ENCODE data around the gene RPS3A. TPM values are rescaled to one million over a fixed set of nuclear protein-coding genes. Genes with fewer than 3 reads are reported as not detected.
"Not testable (repeated sequence)": the region's sequence is repeated elsewhere in the genome, so short reads cannot be mapped to it uniquely, and the experiment has no call there.

The RPS3A gene
- total RNA-seq, 3 donors from 2014 or later (not counting 1 experiment from before 2014, with no cell fraction given), result 1,074 to 1,354 (median 1,315) TPM

- no peaks in the 10 kb centered on the region for H3K36me3 Mint-ChIP-seq
- H3K27me3 ChIP-seq (ENCODE audit: control insufficient read depth, insufficient read depth, low read length), result peaks cover 2% of the 10 kb centered on the region
- TF ChIP-seq CTCF (IDR thresholded peaks at IDR 0.05), result no peak
- intact Hi-C loops (cut with micrococcal nuclease), result no loop called here
- no peaks in the 10 kb centered on the region for H3K9me3 Mint-ChIP-seq
- H3K27ac Mint-ChIP-seq, result no peak overlapping the region
- no peak overlapping the region for H3K4me3 Mint-ChIP-seq
- peaks cover 6 to 9% of the 10 kb centered on the region in 2 donors for H3K27me3 Mint-ChIP-seq (ENCODE audit: low read depth in 2 of 2)
- H3K4me3 ChIP-seq (ENCODE audit: low read length), result no peak overlapping the region
- no peaks in the 10 kb centered on the region for H3K4me1 ChIP-seq (ENCODE audit: control insufficient read depth, insufficient read depth, low read length)
- no peaks in the 10 kb centered on the region for H3K9me3 ChIP-seq (ENCODE audit: control insufficient read depth, insufficient read depth, low read length)
- no peaks in the 10 kb centered on the region for H3K4me1 Mint-ChIP-seq
- DNase-seq (no peak), ATAC-seq (no peak)
- no peaks in the 10 kb centered on the region for H3K36me3 ChIP-seq (ENCODE audit: control insufficient read depth, insufficient read depth, low read length)
- WGBS (ENCODE audit: insufficient coverage), result 83% methylated on average over 5 of the region's 5 CpGs
- H3K27ac ChIP-seq (ENCODE audit: low read length), result no peak overlapping the region
Measured at GRCh38 chr4:151133311-151133710, 33.9 kb downstream of the RPS3A start.

GRCh38 chr4:151136048-151136447, 36.6 kb downstream of the RPS3A start:
- ATAC-seq; H3K27me3 ChIP-seq (ENCODE audit: control insufficient read depth, insufficient read depth, low read length); H3K9me3 Mint-ChIP-seq; H3K27me3 Mint-ChIP-seq (ENCODE audit: low read depth in 2 of 2); intact Hi-C loops (cut with micrococcal nuclease); H3K4me3 ChIP-seq (ENCODE audit: low read length); H3K9me3 ChIP-seq (ENCODE audit: control insufficient read depth, insufficient read depth, low read length); H3K36me3 Mint-ChIP-seq; H3K4me1 ChIP-seq (ENCODE audit: control insufficient read depth, insufficient read depth, low read length); H3K27ac Mint-ChIP-seq; DNase-seq; H3K4me1 Mint-ChIP-seq; H3K36me3 ChIP-seq (ENCODE audit: control insufficient read depth, insufficient read depth, low read length); H3K4me3 Mint-ChIP-seq; H3K27ac ChIP-seq (ENCODE audit: low read length): not testable (repeated sequence)
- 90% methylated on average over 3 of the region's 3 CpGs for WGBS (ENCODE audit: insufficient coverage)

- no peak overlapping the region for H3K4me3 Mint-ChIP-seq
- WGBS (ENCODE audit: insufficient coverage), result no CpG with 5 or more reads among the region's 1 CpG
- no peak for TF ChIP-seq CTCF (IDR thresholded peaks at IDR 0.05)
Measured at GRCh38 chr4:151139814-151140213, 40.4 kb downstream of the RPS3A start.

GRCh38 chr4:151142758-151143157, 43.3 kb downstream of the RPS3A start:
- no peaks in the 10 kb centered on the region for H3K9me3 ChIP-seq (ENCODE audit: control insufficient read depth, insufficient read depth, low read length)
- no peak overlapping the region for H3K4me3 ChIP-seq (ENCODE audit: low read length)
- no peaks in the 10 kb centered on the region for H3K36me3 ChIP-seq (ENCODE audit: control insufficient read depth, insufficient read depth, low read length)
- Mint-ChIP-seq H3K27me3 (ENCODE audit: low read depth in 2 of 2) (no peaks in the 10 kb centered on the region), H3K36me3 (no peaks in the 10 kb centered on the region), H3K27ac (no peak overlapping the region), H3K4me1 (no peaks in the 10 kb centered on the region), H3K4me3 (no peak overlapping the region), H3K9me3 (no peaks in the 10 kb centered on the region)
- no peak for TF ChIP-seq CTCF (IDR thresholded peaks at IDR 0.05)
- no peaks in the 10 kb centered on the region for H3K4me1 ChIP-seq (ENCODE audit: control insufficient read depth, insufficient read depth, low read length)
- ATAC-seq (no peak), DNase-seq (no peak)
- WGBS (ENCODE audit: insufficient coverage), result 100% methylated on average over 1 of the region's 1 CpG
- H3K27me3 ChIP-seq (ENCODE audit: control insufficient read depth, insufficient read depth, low read length), result no peaks in the 10 kb centered on the region
- intact Hi-C loops (cut with micrococcal nuclease), result no loop called here
- no peak overlapping the region for H3K27ac ChIP-seq (ENCODE audit: low read length)

More at GRCh38 chr4:151139814-151140213, 40.4 kb downstream of the RPS3A start:
- Histone ChIP-seq H3K9me3 (ENCODE audit: control insufficient read depth, insufficient read depth, low read length) (no peaks in the 10 kb centered on the region), H3K27ac (ENCODE audit: low read length) (no peak overlapping the region), H3K4me1 (ENCODE audit: control insufficient read depth, insufficient read depth, low read length) (no peaks in the 10 kb centered on the region), H3K36me3 (ENCODE audit: control insufficient read depth, insufficient read depth, low read length) (no peaks in the 10 kb centered on the region), H3K27me3 (ENCODE audit: control insufficient read depth, insufficient read depth, low read length) (no peaks in the 10 kb centered on the region), H3K4me3 (ENCODE audit: low read length) (no peak overlapping the region)
- intact Hi-C loops (cut with micrococcal nuclease), result no loop called here
- Mint-ChIP-seq H3K36me3 (no peaks in the 10 kb centered on the region), H3K4me1 (no peaks in the 10 kb centered on the region), H3K9me3 (no peaks in the 10 kb centered on the region), H3K27me3 (ENCODE audit: low read depth in 2 of 2) (no peaks in the 10 kb centered on the region), H3K27ac (no peak overlapping the region)
- no peak for ATAC-seq
- no peak for DNase-seq
